Right atrium auricular region (tissue), 2 donors: ENCODE measurements around the gene PPP4C. TPM values are rescaled to one million over a fixed set of nuclear protein-coding genes. Genes with fewer than 3 reads are reported as not detected.

ENCODE experiments used
- DNase-seq: peaks from one replicate; pipeline ENCODE4 v3.0.0-alpha.2; 2019; ENCODE audit warnings: low spot score
- H3K27ac ChIP-seq, 2 donors: fragments of 200-600 bp; sonication (generic); 1 replicate in 1 of 2; 2 replicates in 1 of 2; pipeline ENCODE4 v1.5.1; 2016 to 2019
- H3K27me3 ChIP-seq, 2 donors: fragments of 200-600 bp; sonication (generic); one replicate each; pipeline versions ENCODE4 v1.5.1 to v1.6.0; 2017 to 2019
- H3K36me3 ChIP-seq: fragments of 200-600 bp; sonication (generic); one replicate; pipeline ENCODE4 v1.5.1; 2016
- H3K4me1 ChIP-seq, 2 donors: fragments of 200-600 bp; sonication (generic); one replicate each; pipeline versions ENCODE4 v1.5.1 to v1.6.0; 2017 to 2019
- H3K4me3 ChIP-seq, 2 donors: fragments of 200-600 bp; sonication (generic); 1 replicate in 1 of 2; 2 replicates in 1 of 2; pipeline ENCODE4 v1.5.1; 2017 to 2019; ENCODE audit warnings: mild to moderate bottlenecking in 1 of 2, moderate library complexity in 1 of 2
- H3K9me3 ChIP-seq, 2 donors: fragments of 200-600 bp; sonication (generic); one replicate each; pipeline ENCODE4 v1.5.1; 2019
- CTCF ChIP-seq, 2 donors: fragments of 200-600 bp; sonication (generic); IDR thresholded peaks; one replicate each; pipeline ENCODE4 v1.5.1; 2019; ENCODE audit warnings: antibody characterized with exemption in 2 of 2
- total RNA-seq, 2 donors: library from RNA; depleted of rRNA; stranded (reverse); fragments of >200 nt; gene quantifications; one replicate each; pipeline ENCODE4 v1.1.0, GENCODE V29; 2016

The PPP4C gene
- total RNA-seq, 2 donors from 2014 or later: 23.2 to 32.7 TPM

DNA sequence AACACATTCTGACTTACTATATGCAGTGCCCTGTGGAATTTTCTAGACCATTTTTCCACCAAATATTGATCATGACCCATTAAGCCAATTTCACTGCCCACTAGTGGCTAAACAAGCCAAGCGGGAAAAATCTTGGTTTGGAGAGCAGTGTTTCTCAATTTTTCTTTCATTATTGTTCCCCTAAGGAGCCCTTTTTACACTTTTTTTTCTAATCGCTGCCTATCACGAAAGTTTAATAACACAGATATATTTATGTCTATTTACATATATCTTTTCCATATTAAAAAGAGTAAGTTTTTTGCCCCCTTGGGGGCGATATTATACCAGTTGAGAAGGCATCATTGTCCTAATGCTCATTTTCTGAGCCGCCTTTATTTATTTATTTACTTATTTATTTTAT, 34.0 kb upstream of the PPP4C start:
- no peak for DNase-seq
- Histone ChIP-seq H3K9me3 (no peaks in the 10 kb centered on the region), H3K36me3 (no peaks in the 10 kb centered on the region), H3K4me1 (no peaks in the 10 kb centered on the region), H3K27me3 (no peaks in the 10 kb centered on the region), H3K27ac (no peak overlapping the region), H3K4me3 (no peak overlapping the region)
- peak; percentile 29 to 60 for TF ChIP-seq CTCF (IDR thresholded peaks at IDR 0.05)

DNA sequence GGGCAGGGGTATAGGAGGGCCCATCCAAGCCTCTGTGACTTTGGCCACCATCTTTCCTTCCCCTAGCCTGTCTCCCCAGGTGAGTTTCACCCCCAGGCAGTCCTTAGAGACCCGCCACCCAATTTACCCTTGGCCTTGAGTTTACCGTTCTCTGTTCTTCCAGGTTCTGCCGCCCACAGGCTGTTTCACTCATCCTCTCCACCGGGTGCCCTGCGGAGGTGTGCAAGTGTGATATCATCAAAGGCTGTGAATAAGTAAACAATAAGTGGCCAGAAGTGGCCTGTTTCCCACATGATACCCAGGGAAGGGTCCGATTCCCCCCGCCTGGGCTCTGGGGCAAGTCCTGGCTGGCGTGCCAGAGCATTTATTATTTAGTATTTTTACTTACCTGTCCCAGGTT, 29.6 kb upstream of the PPP4C start:
- DNase-seq: no peak
- Histone ChIP-seq H3K36me3 (no peaks in the 10 kb centered on the region), H3K4me3 (no peak overlapping the region), H3K4me1 (no peaks in the 10 kb centered on the region), H3K27ac (no peak overlapping the region), H3K9me3 (no peaks in the 10 kb centered on the region), H3K27me3 (no peaks in the 10 kb centered on the region)
- TF ChIP-seq CTCF (IDR thresholded peaks at IDR 0.05): no peak

DNA sequence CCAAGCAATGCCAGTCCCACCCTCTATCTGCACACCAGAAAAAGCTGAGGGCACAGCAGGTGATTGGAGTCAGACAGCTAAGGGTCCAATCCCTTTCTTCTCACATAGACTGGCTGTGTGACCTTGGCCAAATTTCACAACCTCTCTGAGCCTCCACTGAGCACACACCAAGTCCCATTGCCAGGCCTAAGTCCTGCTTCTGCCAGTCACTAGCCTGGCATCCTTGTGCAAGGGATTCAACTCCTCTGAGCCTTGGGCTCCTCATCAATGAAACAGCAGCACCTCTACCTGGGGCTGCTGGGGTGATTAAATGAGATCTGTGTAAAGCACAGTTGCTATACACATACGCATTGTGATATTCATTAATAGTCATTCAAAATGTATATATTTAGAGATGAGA, 29.2 kb upstream of the PPP4C start:
- no peak for TF ChIP-seq CTCF (IDR thresholded peaks at IDR 0.05)
- no peak overlapping the region for H3K27ac ChIP-seq
- H3K4me1 ChIP-seq: no peaks in the 10 kb centered on the region
- H3K27me3 ChIP-seq: no peaks in the 10 kb centered on the region
- no peaks in the 10 kb centered on the region for H3K36me3 ChIP-seq
- DNase-seq: no peak
- no peaks in the 10 kb centered on the region for H3K9me3 ChIP-seq
- no peak overlapping the region for H3K4me3 ChIP-seq

DNA sequence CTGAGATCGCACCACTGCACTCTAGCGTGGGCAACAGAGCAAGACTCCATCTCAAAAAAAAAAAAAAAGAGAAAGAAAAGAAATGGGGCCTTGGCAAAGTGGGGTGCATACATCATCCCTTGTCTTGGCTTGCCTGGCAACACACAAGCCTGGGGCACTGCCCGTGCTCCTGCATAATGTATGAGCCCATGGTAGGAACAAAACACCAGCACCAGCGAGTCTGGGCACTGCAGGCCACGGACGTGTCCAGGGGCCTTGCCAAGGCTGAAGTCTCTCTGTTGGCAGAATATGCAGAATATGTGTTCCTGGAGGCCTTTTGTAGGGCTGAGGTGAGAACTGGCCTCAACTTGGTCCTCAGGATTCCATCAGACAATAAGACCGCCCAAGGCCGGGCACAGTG, 25.9 kb upstream of the PPP4C start:
- DNase-seq: no peak
- Histone ChIP-seq H3K27me3 (no peaks in the 10 kb centered on the region), H3K36me3 (no peaks in the 10 kb centered on the region), H3K4me3 (no peak overlapping the region), H3K9me3 (no peaks in the 10 kb centered on the region), H3K27ac (no peak overlapping the region), H3K4me1 (peaks cover 0 to 19% of the 10 kb centered on the region in 2 donors)
- TF ChIP-seq CTCF (IDR thresholded peaks at IDR 0.05): no peak

DNA sequence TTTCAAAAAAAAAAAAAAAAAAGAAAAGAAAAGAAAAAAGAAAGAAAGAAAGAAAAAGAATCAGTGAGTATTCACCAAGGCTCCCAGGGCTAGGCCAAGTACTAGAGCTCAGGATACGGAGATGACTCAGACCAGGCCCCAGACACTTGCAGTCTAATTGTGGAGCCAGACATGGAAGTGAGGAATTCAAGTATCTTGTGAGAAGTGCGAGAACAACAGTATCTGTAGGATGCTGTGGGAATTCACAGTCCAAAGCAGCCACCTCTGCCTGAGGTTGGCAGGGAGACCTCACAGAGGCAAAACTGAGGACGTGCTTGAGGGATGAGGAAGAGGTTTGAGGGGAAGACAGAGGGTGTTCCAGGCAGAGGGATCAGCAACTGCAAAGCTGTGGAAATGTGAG, 24.3 kb upstream of the PPP4C start:
- no peak for DNase-seq
- Histone ChIP-seq H3K36me3 (no peaks in the 10 kb centered on the region), H3K9me3 (no peaks in the 10 kb centered on the region), H3K27me3 (no peaks in the 10 kb centered on the region), H3K27ac (no peak overlapping the region), H3K4me1 (peaks cover 0 to 19% of the 10 kb centered on the region in 2 donors), H3K4me3 (no peak overlapping the region)
- no peak for TF ChIP-seq CTCF (IDR thresholded peaks at IDR 0.05)

- Histone ChIP-seq H3K27ac (peak overlapping the region; percentile 9 to 50), H3K4me1 (peaks cover 0 to 19% of the 10 kb centered on the region in 2 donors), H3K27me3 (no peaks in the 10 kb centered on the region), H3K4me3 (peak overlapping the region; percentile 50 to 74), H3K36me3 (no peaks in the 10 kb centered on the region), H3K9me3 (no peaks in the 10 kb centered on the region)
- TF ChIP-seq CTCF (IDR thresholded peaks at IDR 0.05): no peak
- DNase-seq: peak; percentile 95
Observed at GRCh38 chr16:30052671-30053372, 23.0 kb upstream of the PPP4C start.
